ENCODE measurements around the gene VWA3A. TPM values are rescaled to one million over a fixed set of nuclear protein-coding genes. Genes with fewer than 3 reads are reported as not detected.

VWA3A gene
- total RNA-seq, 2 donors from 2014 or later, result 0.33 to 0.52 TPM

DNA sequence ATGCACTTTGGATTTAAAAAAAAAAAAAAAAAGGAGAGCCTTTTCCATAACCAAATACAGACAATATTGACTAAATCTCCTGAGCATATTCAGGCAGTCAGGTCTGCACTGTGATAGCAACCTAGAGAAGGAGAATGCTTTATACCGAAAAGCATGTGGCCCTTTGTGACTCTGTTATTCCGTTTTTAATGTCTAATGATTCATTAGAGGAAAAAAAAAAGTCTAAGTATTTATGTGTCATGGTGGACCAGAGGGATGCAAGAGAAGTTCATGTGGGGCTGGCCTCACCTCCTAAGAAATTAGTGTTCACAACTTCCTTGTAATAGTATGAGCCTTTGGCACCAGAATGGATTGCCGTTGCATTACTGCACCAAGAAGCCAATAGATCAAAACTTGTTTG lies 11.3 kb upstream of the VWA3A start:
- Histone ChIP-seq H3K27ac (no peak overlapping the region), H3K4me3 (no peak overlapping the region), H3K4me1 (no peaks in the 10 kb centered on the region), H3K36me3 (replicated peaks in 1 of 2; ENCODE audit: insufficient read depth in 1 of 2, low read depth in 2 of 2) (no peaks in the 10 kb centered on the region), H3K9me3 (no peaks in the 10 kb centered on the region), H3K27me3 (no peaks in the 10 kb centered on the region)
- intact Hi-C loops (cut with DNase I), result no loop called here
- TF ChIP-seq, protein P1, sequence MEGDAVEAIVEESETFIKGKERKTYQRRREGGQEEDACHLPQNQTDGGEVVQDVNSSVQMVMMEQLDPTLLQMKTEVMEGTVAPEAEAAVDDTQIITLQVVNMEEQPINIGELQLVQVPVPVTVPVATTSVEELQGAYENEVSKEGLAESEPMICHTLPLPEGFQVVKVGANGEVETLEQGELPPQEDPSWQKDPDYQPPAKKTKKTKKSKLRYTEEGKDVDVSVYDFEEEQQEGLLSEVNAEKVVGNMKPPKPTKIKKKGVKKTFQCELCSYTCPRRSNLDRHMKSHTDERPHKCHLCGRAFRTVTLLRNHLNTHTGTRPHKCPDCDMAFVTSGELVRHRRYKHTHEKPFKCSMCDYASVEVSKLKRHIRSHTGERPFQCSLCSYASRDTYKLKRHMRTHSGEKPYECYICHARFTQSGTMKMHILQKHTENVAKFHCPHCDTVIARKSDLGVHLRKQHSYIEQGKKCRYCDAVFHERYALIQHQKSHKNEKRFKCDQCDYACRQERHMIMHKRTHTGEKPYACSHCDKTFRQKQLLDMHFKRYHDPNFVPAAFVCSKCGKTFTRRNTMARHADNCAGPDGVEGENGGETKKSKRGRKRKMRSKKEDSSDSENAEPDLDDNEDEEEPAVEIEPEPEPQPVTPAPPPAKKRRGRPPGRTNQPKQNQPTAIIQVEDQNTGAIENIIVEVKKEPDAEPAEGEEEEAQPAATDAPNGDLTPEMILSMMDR (IDR thresholded peaks at IDR 0.05), result no peak
- TF ChIP-seq POLR2A (IDR thresholded peaks at IDR 0.05), result no peak
- 87 to 92% methylated on average over 3 of the region's 3 CpGs for WGBS, 2 donors
- no peak for ATAC-seq
- DNase-seq, result no peak

DNA sequence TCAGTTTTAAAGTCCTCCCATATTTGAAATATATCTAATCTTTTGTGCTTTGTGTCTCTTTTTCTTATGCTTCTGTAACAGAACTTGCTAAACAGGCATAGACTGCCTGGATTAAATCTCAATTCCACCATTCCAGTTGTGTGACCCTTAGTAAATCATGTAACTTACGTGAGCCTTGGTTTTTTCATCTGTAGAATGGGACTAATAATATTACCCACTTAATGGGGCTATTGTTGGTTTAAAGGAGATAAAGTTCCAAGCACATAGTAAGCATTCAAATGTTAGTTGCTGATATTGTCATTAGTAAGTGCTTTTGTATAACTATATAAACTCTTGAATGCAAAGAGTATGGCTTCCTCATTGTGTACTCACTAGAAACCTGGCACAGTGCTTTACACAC lies 5.9 kb upstream of the VWA3A start:
- Histone ChIP-seq H3K27ac (no peak overlapping the region), H3K27me3 (no peaks in the 10 kb centered on the region), H3K9me3 (no peaks in the 10 kb centered on the region), H3K4me3 (no peak overlapping the region), H3K4me1 (no peaks in the 10 kb centered on the region), H3K36me3 (replicated peaks in 1 of 2; ENCODE audit: insufficient read depth in 1 of 2, low read depth in 2 of 2) (no peaks in the 10 kb centered on the region)
- TF ChIP-seq POLR2A (IDR thresholded peaks at IDR 0.05), result no peak
- TF ChIP-seq, protein P1 (IDR thresholded peaks at IDR 0.05), result no peak
- 92 to 96% methylated on average over 1 of the region's 1 CpG for WGBS, 2 donors
- no peak for DNase-seq
- intact Hi-C loops (cut with DNase I), result no loop called here
- no peak for ATAC-seq

DNA sequence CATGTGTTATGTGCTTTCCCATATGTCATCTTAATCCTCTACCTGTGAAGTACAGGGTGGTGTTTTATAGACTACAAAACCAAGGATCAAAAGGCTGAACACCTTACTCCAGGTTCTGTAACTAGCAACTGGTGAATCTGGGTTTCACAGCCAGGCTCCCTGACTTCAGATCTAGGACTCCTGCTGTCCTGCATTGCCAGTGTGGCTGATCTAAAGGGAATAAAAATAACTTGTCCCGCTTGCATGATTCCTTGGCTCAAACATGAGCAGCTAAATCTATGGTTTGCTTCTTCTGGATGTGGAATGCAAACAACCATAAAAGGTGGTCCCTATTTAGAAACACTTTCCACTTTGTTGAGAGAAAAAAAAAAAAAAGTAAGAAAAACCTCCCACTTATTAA lies 3.7 kb upstream of the VWA3A start:
- DNase-seq (no peak), ATAC-seq (no peak)
- Histone ChIP-seq H3K4me1 (peaks cover 11% of the 10 kb centered on the region), H3K27ac (no peak overlapping the region), H3K9me3 (no peaks in the 10 kb centered on the region), H3K4me3 (no peak overlapping the region), H3K27me3 (no peaks in the 10 kb centered on the region), H3K36me3 (replicated peaks in 1 of 2; ENCODE audit: insufficient read depth in 1 of 2, low read depth in 2 of 2) (no peaks in the 10 kb centered on the region)
- no peak for TF ChIP-seq POLR2A (IDR thresholded peaks at IDR 0.05)
- TF ChIP-seq, protein P1 (IDR thresholded peaks at IDR 0.05), result no peak
- intact Hi-C loops (cut with DNase I), result no loop called here
- WGBS, 2 donors, result 83 to 95% methylated on average over 1 of the region's 1 CpG

DNA sequence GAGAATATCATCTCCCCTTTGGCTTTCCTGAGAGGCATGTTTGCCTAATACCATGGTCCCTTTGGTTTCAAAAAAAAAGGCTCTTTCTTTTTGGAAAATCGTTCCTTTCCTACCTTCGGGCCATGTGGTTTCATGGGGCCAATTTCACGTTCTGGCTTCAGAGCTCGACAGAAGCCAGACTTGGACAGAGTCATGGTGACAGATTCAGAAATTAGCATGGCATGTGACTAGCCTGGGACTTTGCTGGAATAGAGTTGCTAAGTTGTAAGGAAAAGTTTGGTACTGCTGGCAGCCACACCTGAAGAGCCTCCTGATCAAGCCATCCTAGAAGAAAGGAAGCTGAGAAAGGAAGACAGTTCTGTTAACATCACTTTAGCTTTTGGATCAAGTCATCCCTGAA lies 2.4 kb upstream of the VWA3A start:
- intact Hi-C loops (cut with DNase I), result no loop called here
- no peak for DNase-seq
- Histone ChIP-seq H3K36me3 (replicated peaks in 1 of 2; ENCODE audit: insufficient read depth in 1 of 2, low read depth in 2 of 2) (no peaks in the 10 kb centered on the region), H3K4me3 (no peak overlapping the region), H3K27me3 (no peaks in the 10 kb centered on the region), H3K9me3 (no peaks in the 10 kb centered on the region), H3K4me1 (peaks cover 11% of the 10 kb centered on the region), H3K27ac (no peak overlapping the region)
- WGBS, 2 donors, result 89% methylated on average over 4 of the region's 4 CpGs
- ATAC-seq, result no peak
- no peak for TF ChIP-seq POLR2A (IDR thresholded peaks at IDR 0.05)
- TF ChIP-seq, protein P1 (IDR thresholded peaks at IDR 0.05), result no peak

DNA sequence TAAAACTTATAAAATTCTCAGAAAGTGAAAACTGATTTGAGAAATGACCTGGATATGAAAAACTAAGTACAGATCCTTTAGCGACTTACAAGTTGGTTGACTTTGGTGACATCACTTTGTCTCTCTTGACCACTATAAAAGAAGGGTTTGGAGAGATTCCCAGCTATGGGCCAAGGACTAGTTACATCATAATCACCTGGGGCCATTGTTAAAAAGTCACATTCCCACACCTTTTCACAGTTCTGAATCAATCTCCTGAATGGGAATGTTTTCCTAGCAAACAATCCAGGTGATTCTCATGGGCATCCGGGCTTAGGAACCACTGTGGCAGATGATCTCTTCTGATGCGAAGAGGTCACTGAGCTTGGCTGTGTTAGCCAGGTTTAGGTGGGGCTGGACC lies 620 bp upstream of the VWA3A start:
- Histone ChIP-seq H3K36me3 (replicated peaks in 1 of 2; ENCODE audit: insufficient read depth in 1 of 2, low read depth in 2 of 2) (no peaks in the 10 kb centered on the region), H3K9me3 (no peaks in the 10 kb centered on the region), H3K27me3 (no peaks in the 10 kb centered on the region), H3K27ac (no peak overlapping the region), H3K4me1 (peaks cover 11% of the 10 kb centered on the region), H3K4me3 (no peak overlapping the region)
- 54% methylated on average over 3 of the region's 3 CpGs for WGBS, 2 donors
- no peak for TF ChIP-seq POLR2A (IDR thresholded peaks at IDR 0.05)
- ATAC-seq (no peak), DNase-seq (no peak)
- intact Hi-C loops (cut with DNase I), result no loop called here

Data from body of pancreas (tissue), 4 donors.